Osteocyte (in vitro differentiated cells): ENCODE data around the gene CPEB3. TPM values are rescaled to one million over a fixed set of nuclear protein-coding genes. Genes with fewer than 3 reads are reported as not detected.

Experiments used
- DNase-seq: peaks from one replicate; pipeline ENCODE4 v3.0.0; 2021; ENCODE audit warnings: mixed read lengths; ENCODE audit not compliant: unreplicated experiment; ENCODE audit errors: extremely low spot score
- H3K27ac Mint-ChIP-seq: one replicate; pipeline ENCODE4 v1.8.0; 2021; ENCODE audit warnings: mild to moderate bottlenecking, mixed read lengths; ENCODE audit not compliant: unreplicated experiment
- H3K27me3 Mint-ChIP-seq: one replicate; pipeline ENCODE4 v1.8.0; 2021; ENCODE audit warnings: mixed read lengths; ENCODE audit not compliant: unreplicated experiment
- H3K36me3 Mint-ChIP-seq: one replicate; pipeline ENCODE4 v1.8.0; 2021; ENCODE audit warnings: mixed read lengths; ENCODE audit not compliant: unreplicated experiment
- H3K4me1 Mint-ChIP-seq: one replicate; pipeline ENCODE4 v1.8.0; 2021; ENCODE audit warnings: mixed read lengths; ENCODE audit not compliant: unreplicated experiment
- H3K4me3 Mint-ChIP-seq: one replicate; pipeline ENCODE4 v1.8.0; 2021; ENCODE audit warnings: mild to moderate bottlenecking, moderate library complexity, mixed read lengths; ENCODE audit not compliant: unreplicated experiment
- H3K9me3 Mint-ChIP-seq: one replicate; pipeline ENCODE4 v1.8.0; 2021; ENCODE audit warnings: mixed read lengths; ENCODE audit not compliant: unreplicated experiment
- CTCF ChIP-seq: fragments of 200-600 bp; sonication (generic); IDR thresholded peaks from 2 replicates; pipeline ENCODE4 v1.5.0; 2021; ENCODE audit warnings: antibody characterized with exemption, mild to moderate bottlenecking, moderate library complexity
- total RNA-seq: library from RNA; stranded (reverse); gene quantifications from 2 replicates; pipeline ENCODE4 v1.2.1, GENCODE V29; 2021

CPEB3 gene
- total RNA-seq, 1 donor from 2014 or later = 2.0 TPM

GRCh38 chr10:92180399-92180798 is 110.5 kb downstream of the CPEB3 start:
- peaks cover 1% of the 10 kb centered on the region for H3K9me3 Mint-ChIP-seq
- no peak overlapping the region for H3K27ac Mint-ChIP-seq
- peaks cover 11% of the 10 kb centered on the region for H3K36me3 Mint-ChIP-seq
- no peak for DNase-seq
- H3K4me1 Mint-ChIP-seq = peaks cover 4% of the 10 kb centered on the region
- H3K27me3 Mint-ChIP-seq = no peaks in the 10 kb centered on the region
- H3K4me3 Mint-ChIP-seq = no peak overlapping the region
- no peak for TF ChIP-seq CTCF

- Mint-ChIP-seq H3K27ac (no peak overlapping the region), H3K4me3 (no peak overlapping the region), H3K27me3 (no peaks in the 10 kb centered on the region), H3K4me1 (peaks cover 6% of the 10 kb centered on the region), H3K36me3 (peaks cover 18% of the 10 kb centered on the region), H3K9me3 (peaks cover 11% of the 10 kb centered on the region)
- TF ChIP-seq CTCF = no peak
- no peak for DNase-seq
Measured at GRCh38 chr10:92177546-92177945, 113.3 kb downstream of the CPEB3 start.

GRCh38 chr10:92175164-92175563 is 115.7 kb downstream of the CPEB3 start:
- TF ChIP-seq CTCF = no peak
- Mint-ChIP-seq H3K4me3 (no peak overlapping the region), H3K27me3 (no peaks in the 10 kb centered on the region), H3K36me3 (peaks cover 13% of the 10 kb centered on the region), H3K27ac (no peak overlapping the region), H3K9me3 (peaks cover 11% of the 10 kb centered on the region), H3K4me1 (peaks cover 2% of the 10 kb centered on the region)
- DNase-seq = no peak

GRCh38 chr10:92173996-92174395 is 116.9 kb downstream of the CPEB3 start:
- H3K9me3 Mint-ChIP-seq = peaks cover 16% of the 10 kb centered on the region
- H3K4me1 Mint-ChIP-seq = peaks cover 2% of the 10 kb centered on the region
- DNase-seq = no peak
- no peak overlapping the region for H3K4me3 Mint-ChIP-seq
- TF ChIP-seq CTCF = no peak
- H3K27ac Mint-ChIP-seq = no peak overlapping the region
- no peaks in the 10 kb centered on the region for H3K27me3 Mint-ChIP-seq
- peaks cover 14% of the 10 kb centered on the region for H3K36me3 Mint-ChIP-seq

GRCh38 chr10:92164036-92164696 is 126.7 kb downstream of the CPEB3 start:
- DNase-seq = no peak
- no peak overlapping the region for H3K4me3 Mint-ChIP-seq
- no peaks in the 10 kb centered on the region for H3K4me1 Mint-ChIP-seq
- H3K9me3 Mint-ChIP-seq = peaks cover 7% of the 10 kb centered on the region
- peaks cover 2% of the 10 kb centered on the region for H3K36me3 Mint-ChIP-seq
- no peaks in the 10 kb centered on the region for H3K27me3 Mint-ChIP-seq
- TF ChIP-seq CTCF = no peak
- H3K27ac Mint-ChIP-seq = no peak overlapping the region
